DMS153 treated with DMSO at 0.1 percent for 48 hours (cell line): ENCODE data around the gene MTHFD2.
"Not testable (repeated sequence)": the region's sequence is repeated elsewhere in the genome, so short reads cannot be mapped to it uniquely, and the experiment has no call there.

Experiments used
- DNase-seq: peaks from one replicate; lab custom pipeline; 2025; ENCODE audit not compliant: unreplicated experiment; lab: John Stamatoyannopoulos, UW

The MTHFD2 gene

GRCh38 chr2:74197049-74197448, 1.4 kb upstream of the MTHFD2 start:
- DNase-seq, result no peak

- no peak for DNase-seq
Measured at GRCh38 chr2:74198023-74198460, 373 bp upstream of the MTHFD2 start.

GRCh38 chr2:74199275-74199701, 873 bp downstream of the MTHFD2 start:
- DNase-seq, result no peak

GRCh38 chr2:74199871-74200305, 1.5 kb downstream of the MTHFD2 start:
- no peak for DNase-seq

GRCh38 chr2:74201196-74201595, 2.8 kb downstream of the MTHFD2 start:
- DNase-seq, result no peak

GRCh38 chr2:74201596-74201995, 3.2 kb downstream of the MTHFD2 start:
- no peak for DNase-seq

- DNase-seq, result no peak
Measured at GRCh38 chr2:74204436-74204835, 6.0 kb downstream of the MTHFD2 start.

- DNase-seq, result no peak
Measured at GRCh38 chr2:74205113-74205512, 6.7 kb downstream of the MTHFD2 start.

- no peak for DNase-seq
Measured at GRCh38 chr2:74205596-74205995, 7.2 kb downstream of the MTHFD2 start.

GRCh38 chr2:74206180-74206688, 7.8 kb downstream of the MTHFD2 start:
- DNase-seq, result no peak

GRCh38 chr2:74212702-74213410, 14.4 kb downstream of the MTHFD2 start:
- DNase-seq, result no peak

GRCh38 chr2:74215771-74216170, 17.4 kb downstream of the MTHFD2 start:
- DNase-seq, result not testable (repeated sequence)

- no peak for DNase-seq
Measured at GRCh38 chr2:74216642-74217041, 18.2 kb downstream of the MTHFD2 start.

- no peak for DNase-seq
Measured at GRCh38 chr2:74219846-74220486, 21.6 kb downstream of the MTHFD2 start.

- DNase-seq, result no peak
Measured at GRCh38 chr2:74221091-74221490, 22.7 kb downstream of the MTHFD2 start.

- no peak for DNase-seq
Measured at GRCh38 chr2:74221604-74222299, 23.3 kb downstream of the MTHFD2 start.

- no peak for DNase-seq
Measured at GRCh38 chr2:74222300-74222650, 23.9 kb downstream of the MTHFD2 start.

- DNase-seq, result no peak
Measured at GRCh38 chr2:74223941-74224770, 25.7 kb downstream of the MTHFD2 start.

GRCh38 chr2:74225698-74226459, 27.5 kb downstream of the MTHFD2 start:
- no peak for DNase-seq

GRCh38 chr2:74226648-74227213, 28.3 kb downstream of the MTHFD2 start:
- no peak for DNase-seq
